Activated CD4-positive, alpha-beta memory T cell treated with anti-CD3 and anti-CD28 coated beads for 36 hours (primary cell): ENCODE data around the gene BET1. TPM values are rescaled to one million over a fixed set of nuclear protein-coding genes. Genes with fewer than 3 reads are reported as not detected.

ENCODE experiments used
- CTCF ChIA-PET: fragments of 350-600 bp; sonication (Branson Sonifier 250); formaldehyde crosslinking; loops from one replicate; lab custom pipeline; 2021; ENCODE audit warnings: antibody characterized with exemption, inconsistent platforms; lab: Charles Lee
- POLR2A ChIA-PET: fragments of 350-600 bp; sonication (Branson Sonifier 250); formaldehyde crosslinking; loops from one replicate; lab custom pipeline; 2021; ENCODE audit warnings: antibody characterized with exemption; lab: Charles Lee
- DNase-seq: peaks from one replicate; pipeline ENCODE4 v3.0.0-alpha.2; 2020
- H3K27ac Mint-ChIP-seq: one replicate; pipeline ENCODE4 v1.8.0; 2021; ENCODE audit warnings: mixed read lengths
- H3K27me3 Mint-ChIP-seq: one replicate; pipeline ENCODE4 v1.8.0; 2021; ENCODE audit warnings: mixed read lengths
- H3K36me3 Mint-ChIP-seq: one replicate; pipeline ENCODE4 v1.8.0; 2021; ENCODE audit warnings: mixed read lengths
- H3K4me1 Mint-ChIP-seq: one replicate; pipeline ENCODE4 v1.8.0; 2021; ENCODE audit warnings: low read depth, mixed read lengths
- H3K4me3 Mint-ChIP-seq: one replicate; pipeline ENCODE4 v1.8.0; 2021; ENCODE audit warnings: mild to moderate bottlenecking, mixed read lengths
- H3K9me3 Mint-ChIP-seq: one replicate; pipeline ENCODE4 v1.8.0; 2021; ENCODE audit warnings: mixed read lengths
- intact Hi-C: fragments of 100-400 bp; cut with micrococcal nuclease; formaldehyde crosslinking; loops from one replicate; pipeline ENCODE4 v1.15.1; 2023
- total RNA-seq, 2 experiments: library from RNA; stranded (reverse); gene quantifications; one replicate each; pipeline ENCODE4 v1.2.3, GENCODE V29; 2021

The BET1 gene
- total RNA-seq, 2 experiments from 2014 or later: 19.3 to 20.5 TPM

- ChIA-PET CTCF (no interaction called here), POLR2A (no interaction called here)
- Mint-ChIP-seq H3K27me3 (peaks cover 1% of the 10 kb centered on the region), H3K4me1 (no peaks in the 10 kb centered on the region), H3K36me3 (no peaks in the 10 kb centered on the region), H3K9me3 (no peaks in the 10 kb centered on the region), H3K4me3 (no peak overlapping the region), H3K27ac (no peak overlapping the region)
- no peak for DNase-seq
- intact Hi-C loops: no loop called here
Measured at GRCh38 chr7:93945756-93946535, 58.2 kb downstream of the BET1 start.

- intact Hi-C loops: no loop called here
- no peaks in the 10 kb centered on the region for H3K36me3 Mint-ChIP-seq
- peaks cover 1% of the 10 kb centered on the region for H3K27me3 Mint-ChIP-seq
- H3K27ac Mint-ChIP-seq: no peak overlapping the region
- no peak overlapping the region for H3K4me3 Mint-ChIP-seq
- no peaks in the 10 kb centered on the region for H3K9me3 Mint-ChIP-seq
- POLR2A ChIA-PET: no interaction called here
- CTCF ChIA-PET: no interaction called here
- DNase-seq: no peak
- no peaks in the 10 kb centered on the region for H3K4me1 Mint-ChIP-seq
Measured at GRCh38 chr7:93945083-93945482, 59.1 kb downstream of the BET1 start.

GRCh38 chr7:93944673-93945072 is 59.5 kb downstream of the BET1 start:
- H3K27me3 Mint-ChIP-seq: peaks cover 1% of the 10 kb centered on the region
- DNase-seq: no peak
- no peak overlapping the region for H3K4me3 Mint-ChIP-seq
- POLR2A ChIA-PET: no interaction called here
- no peaks in the 10 kb centered on the region for H3K9me3 Mint-ChIP-seq
- no peaks in the 10 kb centered on the region for H3K36me3 Mint-ChIP-seq
- H3K4me1 Mint-ChIP-seq: no peaks in the 10 kb centered on the region
- CTCF ChIA-PET: no interaction called here
- intact Hi-C loops: no loop called here
- H3K27ac Mint-ChIP-seq: no peak overlapping the region

GRCh38 chr7:93943816-93944540 is 60.2 kb downstream of the BET1 start:
- ChIA-PET POLR2A (no interaction called here), CTCF (no interaction called here)
- intact Hi-C loops: no loop called here

More at GRCh38 chr7:93943816-93944540, 60.2 kb downstream of the BET1 start:
- Mint-ChIP-seq H3K27me3 (peaks cover 1% of the 10 kb centered on the region), H3K4me3 (no peak overlapping the region), H3K4me1 (no peaks in the 10 kb centered on the region), H3K9me3 (no peaks in the 10 kb centered on the region), H3K27ac (no peak overlapping the region), H3K36me3 (no peaks in the 10 kb centered on the region)
- no peak for DNase-seq

Other genes starting within 250 kb of the BET1 start
- gene TFPI2, start 113.6 kb downstream of the BET1 start, total RNA-seq: not detected
- gene GNGT1, start 97.8 kb downstream of the BET1 start, total RNA-seq: not detected
- gene GNG11, start 82.6 kb downstream of the BET1 start, total RNA-seq: not detected